DOHH2 (cell line): ENCODE measurements around the gene GFRA1.

Source experiments
- H3F3A ChIP-seq: fragments of 200-600 bp; sonication (generic), shearing (Covaris generic); 2 replicates; pipeline ENCODE4 v1.6.0; 2016; ENCODE audit warnings: antibody characterized with exemption, mild to moderate bottlenecking; ENCODE audit not compliant: control insufficient read depth, insufficient read depth
- H3K27ac ChIP-seq: fragments of 200-600 bp; sonication (generic); 2 replicates; pipeline ENCODE4 v1.5.1; 2014; ENCODE audit warnings: low read depth, mild to moderate bottlenecking, low read length, moderate library complexity
- H3K27me3 ChIP-seq: fragments of 200-600 bp; sonication (generic); 2 replicates; pipeline ENCODE4 v1.6.1; 2014; ENCODE audit warnings: mild to moderate bottlenecking, low read length, mixed read lengths; ENCODE audit not compliant: control insufficient read depth
- H3K36me3 ChIP-seq: fragments of 200-600 bp; sonication (generic); 2 replicates; pipeline ENCODE4 v1.6.1; 2014; ENCODE audit warnings: mild to moderate bottlenecking, low read length, moderate library complexity, mixed read lengths; ENCODE audit not compliant: control insufficient read depth
- H3K4me1 ChIP-seq: fragments of 200-600 bp; sonication (generic); 2 replicates; pipeline ENCODE4 v1.6.1; 2014; ENCODE audit warnings: mild to moderate bottlenecking, low read length, mixed read lengths; ENCODE audit not compliant: control insufficient read depth
- H3K4me2 ChIP-seq: fragments of 200-600 bp; sonication (generic); 2 replicates; pipeline ENCODE4 v1.6.0; 2014; ENCODE audit warnings: mild to moderate bottlenecking, low read length, moderate library complexity
- H3K4me3 ChIP-seq: fragments of 200-600 bp; sonication (generic); 2 replicates; pipeline ENCODE4 v1.5.1; 2014; ENCODE audit warnings: mild to moderate bottlenecking, low read length, mixed read lengths
- H3K79me2 ChIP-seq: fragments of 200-600 bp; sonication (generic); 2 replicates; pipeline ENCODE4 v1.6.1; 2014; ENCODE audit warnings: mild to moderate bottlenecking, low read length, mixed read lengths; ENCODE audit not compliant: control insufficient read depth
- H3K9me2 ChIP-seq: fragments of 200-600 bp; sonication (generic); replicated peaks from 2 replicates; pipeline ENCODE4 v1.6.1; 2014; ENCODE audit warnings: mild to moderate bottlenecking, low read length, mixed read lengths; ENCODE audit not compliant: control insufficient read depth
- H3K9me3 ChIP-seq: fragments of 200-600 bp; sonication (generic); 2 replicates; pipeline ENCODE4 v1.6.1; 2014; ENCODE audit warnings: antibody characterized with exemption, low read length, mixed read lengths; ENCODE audit not compliant: control insufficient read depth, insufficient read depth
- H4K20me1 ChIP-seq: fragments of 200-600 bp; sonication (generic); 2 replicates; pipeline ENCODE4 v1.6.0; 2014; ENCODE audit warnings: low read depth, mild to moderate bottlenecking, antibody characterized with exemption, low read length, moderate library complexity; ENCODE audit not compliant: control insufficient read depth, insufficient read depth
- EZH2phosphoT487 ChIP-seq: fragments of 200-600 bp; sonication (generic); IDR thresholded peaks from 2 replicates; pipeline ENCODE4 v1.6.1; 2017; ENCODE audit warnings: borderline replicate concordance, mild to moderate bottlenecking, antibody characterized with exemption, low read length, moderate library complexity, mixed read lengths
- TF ChIP-seq, protein P1 (sequence below): fragments of 200-600 bp; sonication (generic); IDR thresholded peaks from one replicate; pipeline ENCODE4 v1.5.1; 2014; ENCODE audit warnings: antibody characterized with exemption, mild to moderate bottlenecking, low read depth, low read length; ENCODE audit not compliant: poor library complexity, severe bottlenecking

GFRA1 gene

DNA sequence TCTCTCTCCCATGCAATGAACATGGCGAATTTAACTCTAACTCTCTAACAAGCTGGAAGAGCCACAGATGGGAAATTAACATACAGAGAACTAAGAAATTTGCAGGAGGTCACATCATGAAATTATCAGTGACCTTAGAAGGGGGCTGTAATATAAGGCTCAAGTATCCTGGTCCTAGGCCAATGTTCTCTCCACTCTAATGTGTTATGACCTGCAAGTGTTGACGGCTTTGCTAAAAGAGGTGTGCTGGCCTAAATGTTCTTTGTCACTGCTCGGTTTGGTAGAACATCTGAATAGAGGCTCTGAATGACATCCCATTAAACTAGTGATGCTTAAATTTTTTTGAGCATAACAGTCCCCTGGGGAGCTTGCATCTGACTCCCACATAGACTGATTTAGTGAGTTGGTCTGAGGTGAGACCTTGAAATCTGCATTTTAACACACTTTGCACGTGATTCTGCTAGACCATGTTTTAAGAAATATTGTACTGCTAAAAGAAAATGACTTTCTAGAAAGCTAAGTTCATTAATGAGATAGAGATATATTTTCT is 129.3 kb downstream of the GFRA1 start:
- Histone ChIP-seq H3K4me2 (no peak overlapping the region), H3K27ac (no peak overlapping the region), H3K36me3 (no peaks in the 10 kb centered on the region), H3K9me3 (no peaks in the 10 kb centered on the region), H4K20me1 (no peaks in the 10 kb centered on the region), H3K79me2 (no peaks in the 10 kb centered on the region), H3K4me1 (no peaks in the 10 kb centered on the region), H3K4me3 (no peak overlapping the region), H3F3A (no peaks in the 10 kb centered on the region), H3K9me2 (no peaks in the 10 kb centered on the region), H3K27me3 (no peaks in the 10 kb centered on the region)
- no peak for TF ChIP-seq EZH2phosphoT487
- TF ChIP-seq, protein P1, sequence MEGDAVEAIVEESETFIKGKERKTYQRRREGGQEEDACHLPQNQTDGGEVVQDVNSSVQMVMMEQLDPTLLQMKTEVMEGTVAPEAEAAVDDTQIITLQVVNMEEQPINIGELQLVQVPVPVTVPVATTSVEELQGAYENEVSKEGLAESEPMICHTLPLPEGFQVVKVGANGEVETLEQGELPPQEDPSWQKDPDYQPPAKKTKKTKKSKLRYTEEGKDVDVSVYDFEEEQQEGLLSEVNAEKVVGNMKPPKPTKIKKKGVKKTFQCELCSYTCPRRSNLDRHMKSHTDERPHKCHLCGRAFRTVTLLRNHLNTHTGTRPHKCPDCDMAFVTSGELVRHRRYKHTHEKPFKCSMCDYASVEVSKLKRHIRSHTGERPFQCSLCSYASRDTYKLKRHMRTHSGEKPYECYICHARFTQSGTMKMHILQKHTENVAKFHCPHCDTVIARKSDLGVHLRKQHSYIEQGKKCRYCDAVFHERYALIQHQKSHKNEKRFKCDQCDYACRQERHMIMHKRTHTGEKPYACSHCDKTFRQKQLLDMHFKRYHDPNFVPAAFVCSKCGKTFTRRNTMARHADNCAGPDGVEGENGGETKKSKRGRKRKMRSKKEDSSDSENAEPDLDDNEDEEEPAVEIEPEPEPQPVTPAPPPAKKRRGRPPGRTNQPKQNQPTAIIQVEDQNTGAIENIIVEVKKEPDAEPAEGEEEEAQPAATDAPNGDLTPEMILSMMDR: no peak

DNA sequence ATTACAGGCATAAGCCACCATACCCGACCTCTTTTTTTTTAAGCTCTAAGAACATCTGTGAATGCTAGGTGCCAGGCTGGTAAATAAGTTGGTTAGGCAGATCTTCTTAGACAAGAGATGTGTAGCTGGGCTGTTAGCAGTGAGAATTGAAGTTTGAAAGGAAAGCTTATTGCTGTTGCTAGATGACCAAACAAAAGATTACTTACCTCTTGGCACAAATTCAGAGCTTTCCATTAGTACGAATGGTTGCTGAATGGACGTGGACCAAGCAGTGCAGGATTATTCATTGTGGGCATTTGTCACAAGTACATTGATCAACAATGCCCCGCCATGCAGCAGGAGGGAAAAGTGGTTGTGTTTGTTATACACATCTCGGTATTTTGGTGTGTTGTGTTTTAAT is 131.2 kb downstream of the GFRA1 start:
- TF ChIP-seq EZH2phosphoT487: no peak
- TF ChIP-seq, protein P1: no peak
- H4K20me1 ChIP-seq: no peaks in the 10 kb centered on the region
- H3F3A ChIP-seq: no peaks in the 10 kb centered on the region
- no peak overlapping the region for H3K4me2 ChIP-seq
- H3K36me3 ChIP-seq: no peaks in the 10 kb centered on the region
- H3K27ac ChIP-seq: no peak overlapping the region
- no peaks in the 10 kb centered on the region for H3K9me3 ChIP-seq
- no peaks in the 10 kb centered on the region for H3K27me3 ChIP-seq
- H3K9me2 ChIP-seq: no peaks in the 10 kb centered on the region
- H3K79me2 ChIP-seq: no peaks in the 10 kb centered on the region
- H3K4me1 ChIP-seq: no peaks in the 10 kb centered on the region
- H3K4me3 ChIP-seq: no peak overlapping the region

GRCh38 chr10:116141246-116141645 is 131.8 kb downstream of the GFRA1 start:
- Histone ChIP-seq H3K4me3 (no peak overlapping the region), H3K79me2 (no peaks in the 10 kb centered on the region), H3K9me3 (no peaks in the 10 kb centered on the region), H3F3A (no peaks in the 10 kb centered on the region), H3K27ac (no peak overlapping the region), H3K4me1 (no peaks in the 10 kb centered on the region), H4K20me1 (no peaks in the 10 kb centered on the region), H3K36me3 (no peaks in the 10 kb centered on the region), H3K27me3 (no peaks in the 10 kb centered on the region), H3K4me2 (no peak overlapping the region), H3K9me2 (no peaks in the 10 kb centered on the region)
- TF ChIP-seq, protein P1: no peak
- no peak for TF ChIP-seq EZH2phosphoT487
